CD4-positive, alpha-beta T cell treated with Interferon alpha-2 for 1 hour (primary cell): ENCODE data around the gene FARP1.
A peak's percentile ranks its signal among the peaks of the same experiment; 100 is the strongest.

Experiments
- DNase-seq, 2 donors: peaks; one replicate each; pipeline ENCODE4 v3.0.0-alpha.2; 2020 to 2022

FARP1 gene

GRCh38 chr13:98436233-98436910 is 293.5 kb downstream of the FARP1 start:
- no peak for DNase-seq

- no peak for DNase-seq
Measured at GRCh38 chr13:98438246-98439125, 295.6 kb downstream of the FARP1 start.

GRCh38 chr13:98439126-98439828 is 296.4 kb downstream of the FARP1 start:
- no peak for DNase-seq

- no peak for DNase-seq
Measured at GRCh38 chr13:98439896-98440295, 297.0 kb downstream of the FARP1 start.

GRCh38 chr13:98440390-98441055 is 297.6 kb downstream of the FARP1 start:
- no peak for DNase-seq

GRCh38 chr13:98441056-98441676 is 298.3 kb downstream of the FARP1 start:
- no peak for DNase-seq

- no peak for DNase-seq
Measured at GRCh38 chr13:98442391-98443230, 299.7 kb downstream of the FARP1 start.

- no peak for DNase-seq
Measured at GRCh38 chr13:98443329-98443728, 300.4 kb downstream of the FARP1 start.

GRCh38 chr13:98443800-98444325 is 301.0 kb downstream of the FARP1 start:
- no peak for DNase-seq

- no peak for DNase-seq
Measured at GRCh38 chr13:98444381-98444780, 301.5 kb downstream of the FARP1 start.

- DNase-seq, result peak; percentile 66 to 79
Measured at GRCh38 chr13:98445340-98446233, 302.7 kb downstream of the FARP1 start.

GRCh38 chr13:98446234-98446621 is 303.3 kb downstream of the FARP1 start:
- DNase-seq, result no peak

GRCh38 chr13:98447130-98447529 is 304.2 kb downstream of the FARP1 start:
- no peak for DNase-seq

- peak in 1 of 2 donors; percentile 25 for DNase-seq
Measured at GRCh38 chr13:98447881-98448641, 305.2 kb downstream of the FARP1 start.

GRCh38 chr13:98448642-98448928 is 305.7 kb downstream of the FARP1 start:
- DNase-seq, result no peak

- DNase-seq, result no peak
Measured at GRCh38 chr13:98449273-98449672, 306.4 kb downstream of the FARP1 start.

- DNase-seq, result no peak
Measured at GRCh38 chr13:98450026-98450425, 307.1 kb downstream of the FARP1 start.

GRCh38 chr13:98450539-98451111 is 307.7 kb downstream of the FARP1 start:
- DNase-seq, result no peak
